D341Med (cell line): ENCODE results near the gene RASL12.

Source experiments
- DNase-seq: peaks from one replicate; pipeline ENCODE4 v3.0.0; 2012; ENCODE audit warnings: low spot score

The RASL12 gene

GRCh38 chr15:65092911-65093792 lies 25.4 kb upstream of the RASL12 start:
- DNase-seq, result no peak

DNA sequence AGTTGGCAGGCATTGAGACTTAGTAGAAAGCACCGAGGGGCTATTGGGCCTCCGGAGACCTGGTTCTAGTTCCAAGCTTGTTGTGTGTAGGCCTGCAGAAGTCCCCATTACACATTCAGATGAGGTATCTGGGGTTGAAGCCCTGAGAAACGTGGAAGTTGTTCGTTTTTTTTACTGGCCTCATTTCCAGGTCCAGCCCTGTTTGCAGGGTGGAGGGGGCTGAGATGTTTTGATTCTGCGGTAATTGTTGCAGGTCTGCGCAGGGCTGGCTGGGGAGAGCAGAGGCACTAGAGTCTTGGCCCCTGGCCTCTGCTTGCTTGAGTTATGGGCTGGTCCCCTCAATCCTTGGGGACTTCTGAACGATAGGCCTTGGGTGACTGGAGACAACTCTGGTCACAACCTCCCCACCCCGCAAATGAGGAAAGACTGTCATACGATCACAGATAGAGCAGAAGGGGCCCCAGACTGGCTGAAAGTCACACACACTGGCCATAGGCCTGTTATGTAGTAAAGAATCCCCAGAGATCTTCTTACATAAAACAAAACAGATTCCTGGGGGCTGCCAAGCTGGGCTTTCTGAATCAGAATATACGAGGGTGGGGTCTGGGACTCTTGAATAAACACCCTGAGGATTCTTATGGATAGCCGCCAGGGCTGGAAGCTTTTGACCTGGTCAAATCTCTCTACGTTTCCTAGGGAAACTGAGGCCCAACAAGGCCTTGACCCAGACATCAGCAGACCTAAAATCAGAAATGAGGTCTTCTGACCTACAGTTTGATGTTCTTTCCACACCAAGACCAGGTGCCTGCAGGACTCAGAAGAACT lies 24.4 kb upstream of the RASL12 start:
- DNase-seq, result no peak

GRCh38 chr15:65089206-65089824 lies 21.5 kb upstream of the RASL12 start:
- no peak for DNase-seq

- DNase-seq, result no peak
Observed at GRCh38 chr15:65088643-65089021, 20.8 kb upstream of the RASL12 start.

DNA sequence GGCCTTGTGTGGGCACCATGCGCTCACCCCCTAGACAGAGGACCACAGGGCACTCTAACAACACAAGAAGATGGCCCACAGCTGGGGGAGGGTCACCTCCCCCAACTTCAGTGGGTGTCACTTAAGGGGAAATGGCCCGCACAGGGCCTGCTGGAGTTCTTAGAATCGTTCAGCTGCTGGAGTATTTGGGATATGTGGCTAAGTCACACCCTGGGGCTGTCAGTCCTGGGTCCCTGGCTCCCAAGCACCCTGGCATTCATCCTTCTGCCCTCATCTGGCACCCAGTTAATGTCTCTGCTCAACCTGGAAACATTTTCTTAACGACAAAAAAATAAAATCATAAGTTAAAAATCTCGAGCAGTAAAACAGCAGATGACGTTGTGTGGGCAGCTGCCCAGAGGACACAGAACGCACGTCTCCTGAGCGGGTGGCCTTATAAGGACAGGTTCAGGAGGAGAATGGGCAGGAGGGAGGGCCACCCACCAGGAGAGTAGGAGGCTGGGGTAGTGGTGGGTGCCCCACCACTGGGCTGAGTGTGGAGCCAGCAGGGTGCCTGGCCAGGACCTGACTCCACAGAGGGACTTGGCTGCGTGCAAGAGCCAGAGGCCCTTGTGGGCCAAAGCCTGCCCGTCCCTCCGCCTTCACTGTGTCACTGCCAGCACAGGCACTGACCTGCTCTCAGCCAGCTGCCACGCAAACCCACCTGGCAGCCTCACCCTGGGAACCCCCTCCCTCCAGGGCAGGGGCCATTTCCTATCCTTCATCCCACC lies 20.3 kb upstream of the RASL12 start:
- DNase-seq, result no peak

GRCh38 chr15:65087411-65087810 lies 19.6 kb upstream of the RASL12 start:
- no peak for DNase-seq

DNA sequence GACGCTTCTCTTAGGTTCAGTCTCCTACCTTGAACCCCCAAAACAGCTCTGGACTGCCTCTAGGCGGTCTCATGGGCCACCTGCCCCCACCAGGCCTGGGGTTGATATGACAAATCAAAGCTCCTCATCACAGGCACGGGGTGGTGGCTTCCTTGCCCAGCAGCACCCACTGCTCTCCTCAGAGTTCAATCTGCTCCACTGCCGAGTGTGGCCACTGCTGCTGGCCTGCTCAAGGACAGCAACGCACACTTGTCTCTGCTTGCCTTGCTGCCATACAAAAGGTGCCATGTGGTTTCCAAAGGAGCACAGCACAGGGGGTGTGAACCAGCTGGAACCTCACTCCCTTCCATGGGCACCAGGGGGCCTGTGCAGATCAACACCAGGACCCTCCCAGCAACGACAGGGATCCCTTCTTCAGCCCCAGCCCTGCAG lies 18.9 kb upstream of the RASL12 start:
- peak; percentile 72 for DNase-seq

GRCh38 chr15:65085990-65086679 lies 18.3 kb upstream of the RASL12 start:
- DNase-seq, result no peak

GRCh38 chr15:65085207-65085753 lies 17.5 kb upstream of the RASL12 start:
- no peak for DNase-seq

- no peak for DNase-seq
Observed at GRCh38 chr15:65084500-65085206, 16.9 kb upstream of the RASL12 start.

DNA sequence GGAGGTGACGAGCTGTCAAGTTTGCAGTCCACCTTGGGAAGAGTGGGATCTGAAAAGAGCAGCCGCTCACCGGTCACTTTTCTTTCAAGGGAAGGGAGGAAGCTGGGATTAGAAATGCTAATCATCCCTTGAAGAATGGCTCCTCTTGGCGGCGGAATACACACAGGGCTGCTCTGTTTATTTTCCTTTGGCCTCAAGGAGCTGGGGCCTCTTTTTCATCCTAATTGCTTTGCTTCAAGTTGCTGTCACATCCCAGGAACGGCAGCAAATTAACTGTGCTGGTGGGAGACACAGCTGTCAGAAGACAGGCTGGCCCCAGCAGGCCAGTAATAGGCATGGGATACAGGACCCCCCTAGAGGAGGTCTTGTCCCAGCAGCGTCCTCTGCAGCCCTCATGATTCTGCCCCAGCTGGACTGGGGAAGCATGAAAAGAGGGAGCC lies 15.5 kb upstream of the RASL12 start:
- DNase-seq, result no peak

DNA sequence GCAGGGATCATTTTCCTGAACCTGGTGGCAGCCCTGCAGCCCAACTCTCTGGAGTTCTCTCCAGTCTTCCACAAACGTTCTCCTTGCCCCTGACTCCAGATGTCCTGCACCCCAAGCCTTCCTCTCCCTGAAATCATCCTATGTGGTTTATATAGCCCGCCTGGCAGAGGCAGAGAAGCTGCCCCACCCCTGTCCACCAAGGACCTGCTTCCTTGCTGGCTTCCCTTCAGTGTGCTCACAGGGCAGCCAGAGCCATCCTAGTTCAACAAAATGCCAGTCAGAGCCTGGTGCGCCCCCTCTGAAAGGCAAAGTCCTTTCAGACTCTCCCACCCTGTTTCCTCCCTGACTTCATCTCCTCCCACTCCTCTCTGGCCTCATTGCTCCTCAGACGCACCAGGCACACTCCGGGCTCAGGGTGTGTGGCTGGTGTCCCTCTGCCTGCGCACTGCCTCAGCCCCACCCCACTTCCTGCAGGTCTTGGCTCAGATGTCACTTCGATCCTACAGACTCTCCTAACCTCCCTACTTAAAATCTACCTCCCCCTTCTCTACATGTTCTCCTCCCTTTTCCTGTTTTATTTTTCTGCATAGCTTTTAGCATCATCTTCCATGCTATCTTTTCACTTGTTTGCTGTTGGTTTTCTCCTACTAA lies 14.6 kb upstream of the RASL12 start:
- no peak for DNase-seq

GRCh38 chr15:65081758-65082157 lies 14.0 kb upstream of the RASL12 start:
- DNase-seq, result no peak

DNA sequence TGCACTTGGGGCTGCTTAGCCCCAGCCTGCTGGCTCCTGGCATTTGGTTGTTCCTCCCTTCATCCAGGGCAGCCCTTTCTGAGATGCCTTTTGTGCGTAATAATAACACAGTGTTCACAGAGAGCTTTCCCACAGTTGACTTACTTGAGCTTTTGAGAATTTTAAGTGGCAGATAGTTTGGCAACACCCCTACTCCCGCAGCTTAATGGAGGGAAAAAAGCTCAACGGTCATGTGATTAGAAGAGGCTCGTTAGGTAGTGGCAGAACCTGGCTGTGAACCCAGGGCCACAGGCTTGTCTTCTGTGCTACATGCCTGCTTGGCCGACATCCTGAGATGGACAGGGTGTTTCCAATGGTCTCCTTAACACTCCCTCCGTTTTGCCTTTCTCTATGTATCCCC lies 13.5 kb upstream of the RASL12 start:
- DNase-seq, result no peak

DNA sequence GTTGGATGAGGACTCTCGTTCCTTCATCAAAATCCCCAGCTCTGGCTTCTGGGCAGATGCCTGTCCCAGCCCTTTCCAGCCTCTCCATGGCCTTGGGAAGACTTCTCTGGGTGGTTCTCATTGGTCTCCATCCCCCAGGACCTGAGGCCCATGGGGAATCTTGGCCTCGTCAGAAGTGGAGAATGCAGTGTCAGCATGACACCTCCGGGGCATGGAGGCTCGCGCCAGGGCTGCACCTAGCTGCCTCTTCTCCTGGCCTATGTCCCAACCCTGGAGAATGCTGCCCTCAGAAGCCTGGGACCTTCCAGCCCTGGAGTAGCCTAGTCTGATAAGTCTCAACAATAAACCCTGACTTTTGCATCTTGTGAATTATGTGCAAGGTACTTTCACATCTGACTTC lies 11.8 kb upstream of the RASL12 start:
- no peak for DNase-seq

- no peak for DNase-seq
Observed at GRCh38 chr15:65077981-65078352, 10.2 kb upstream of the RASL12 start.

DNA sequence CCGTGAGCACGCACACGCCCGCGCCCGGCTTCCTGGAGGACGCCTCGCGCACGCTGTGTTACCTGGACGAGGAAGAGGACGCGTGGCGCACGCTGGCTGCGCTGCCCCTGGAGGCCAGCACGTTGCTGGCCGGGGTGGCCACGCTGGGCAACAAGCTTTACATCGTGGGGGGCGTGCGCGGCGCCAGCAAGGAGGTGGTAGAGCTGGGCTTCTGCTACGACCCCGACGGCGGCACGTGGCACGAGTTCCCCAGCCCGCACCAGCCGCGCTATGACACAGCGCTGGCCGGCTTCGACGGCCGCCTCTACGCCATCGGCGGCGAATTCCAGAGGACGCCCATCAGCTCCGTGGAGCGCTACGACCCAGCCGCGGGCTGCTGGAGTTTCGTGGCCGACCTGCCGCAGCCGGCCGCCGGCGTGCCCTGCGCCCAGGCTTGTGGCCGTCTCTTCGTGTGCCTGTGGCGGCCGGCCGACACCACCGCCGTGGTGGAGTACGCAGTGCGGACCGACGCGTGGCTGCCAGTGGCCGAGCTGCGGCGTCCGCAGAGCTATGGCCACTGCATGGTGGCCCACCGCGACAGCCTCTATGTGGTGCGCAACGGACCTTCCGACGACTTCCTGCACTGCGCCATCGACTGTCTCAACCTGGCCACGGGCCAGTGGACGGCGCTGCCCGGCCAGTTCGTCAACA lies 9.6 kb upstream of the RASL12 start:
- DNase-seq, result no peak

DNA sequence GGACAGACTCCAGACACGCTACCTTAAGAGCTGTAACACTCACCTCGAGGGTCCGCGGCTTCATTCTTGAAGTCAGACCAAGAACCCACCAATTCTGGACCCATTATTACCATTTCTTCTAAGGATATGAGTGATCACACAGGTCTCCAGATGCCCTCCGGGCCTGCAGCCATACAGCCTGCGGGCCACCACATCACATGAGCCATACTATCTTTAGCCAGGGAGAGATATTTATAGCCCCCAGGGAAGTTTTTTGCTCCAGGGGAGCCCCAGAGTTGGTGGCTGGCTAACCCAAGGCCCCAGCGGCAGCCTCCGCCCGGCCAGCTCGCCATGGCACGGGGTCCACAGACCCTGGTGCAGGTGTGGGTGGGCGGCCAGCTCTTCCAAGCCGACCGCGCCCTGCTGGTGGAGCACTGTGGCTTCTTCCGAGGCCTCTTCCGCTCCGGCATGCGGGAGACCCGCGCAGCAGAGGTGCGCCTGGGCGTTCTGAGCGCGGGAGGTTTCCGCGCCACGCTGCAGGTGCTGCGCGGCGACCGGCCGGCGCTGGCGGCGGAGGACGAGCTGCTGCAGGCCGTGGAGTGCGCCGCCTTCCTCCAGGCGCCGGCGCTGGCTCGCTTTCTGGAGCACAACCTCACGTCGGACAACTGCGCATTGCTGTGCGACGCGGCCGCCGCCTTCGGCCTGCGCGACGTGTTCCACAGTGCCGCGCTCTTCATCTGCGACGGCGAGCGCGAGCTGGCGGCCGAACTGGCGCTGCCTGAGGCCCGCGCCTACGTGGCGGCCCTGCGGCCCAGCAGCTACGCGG lies 8.9 kb upstream of the RASL12 start, which contains the start of gene KBTBD13:
Gene KBTBD13 (plus strand): TSS at position 261 of the 805 bp plus-strand sequence. CDS start 70 bp downstream, at position 331.
- no peak for DNase-seq
